Measurements from ENCODE around the gene GABRR1.

GRCh38 chr6:89173634-89174033 lies 43.5 kb downstream of the GABRR1 start:
- no peak for TF ChIP-seq SUZ12 (IDR thresholded peaks at IDR 0.05; ENCODE audit: extremely low read depth, insufficient read depth, insufficient read length)
- no peak for TF ChIP-seq YY1 (IDR thresholded peaks at IDR 0.05; ENCODE audit: insufficient read depth, insufficient read length)
- no peak for TF ChIP-seq ZNF274 (IDR thresholded peaks at IDR 0.05; ENCODE audit: low read depth, low read length)

Data from NT2/D1 (cell line).